HG03432 (cell line): ENCODE data around the gene KIF5C.

Experiments
- ATAC-seq: cut with Tn5 transposase; IDR thresholded peaks from one replicate; pipeline ENCODE4 v1.9.1; 2021; ENCODE audit warnings: mild to moderate bottlenecking, moderate library complexity; ENCODE audit not compliant: unreplicated experiment

KIF5C gene

DNA sequence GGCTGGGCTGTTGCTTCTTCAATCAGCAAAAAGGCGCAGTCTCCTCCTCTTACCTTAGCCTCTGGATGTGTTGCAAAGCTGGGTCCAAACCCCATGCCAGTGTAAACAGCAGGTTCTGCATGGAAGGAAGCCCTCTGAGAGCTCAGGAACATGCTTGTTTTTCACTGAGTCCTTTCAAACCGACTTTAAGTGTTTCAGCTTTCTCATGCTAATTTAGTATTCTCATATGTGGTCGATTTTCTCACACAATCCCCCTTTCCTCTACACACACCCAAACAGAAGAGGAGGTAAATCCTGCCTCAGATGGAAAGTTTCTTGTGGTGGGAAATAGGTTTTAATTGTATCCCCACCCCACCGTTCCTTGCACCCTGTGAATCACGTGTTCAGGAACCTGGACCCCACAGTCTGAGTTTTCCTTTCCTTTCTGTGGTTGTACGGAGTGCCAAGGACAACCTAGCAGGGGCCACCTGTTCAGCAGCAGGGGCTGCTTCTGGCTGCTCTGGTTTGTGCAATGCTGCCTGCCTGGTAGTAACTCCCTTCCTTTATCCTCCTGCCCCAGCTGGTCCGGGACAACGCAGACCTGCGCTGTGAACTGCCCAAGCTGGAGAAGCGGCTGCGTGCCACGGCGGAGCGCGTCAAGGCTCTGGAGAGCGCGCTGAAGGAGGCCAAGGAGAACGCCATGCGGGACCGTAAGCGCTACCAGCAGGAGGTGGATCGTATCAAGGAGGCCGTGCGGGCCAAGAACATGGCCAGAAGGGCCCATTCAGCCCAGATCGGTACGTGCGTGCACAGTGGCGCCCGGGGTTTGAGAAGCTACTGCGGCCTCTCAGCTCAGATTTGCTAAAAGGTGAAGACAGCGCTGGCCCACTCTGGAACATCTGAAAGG is 134.8 kb downstream of the KIF5C start:
- ATAC-seq = no peak

DNA sequence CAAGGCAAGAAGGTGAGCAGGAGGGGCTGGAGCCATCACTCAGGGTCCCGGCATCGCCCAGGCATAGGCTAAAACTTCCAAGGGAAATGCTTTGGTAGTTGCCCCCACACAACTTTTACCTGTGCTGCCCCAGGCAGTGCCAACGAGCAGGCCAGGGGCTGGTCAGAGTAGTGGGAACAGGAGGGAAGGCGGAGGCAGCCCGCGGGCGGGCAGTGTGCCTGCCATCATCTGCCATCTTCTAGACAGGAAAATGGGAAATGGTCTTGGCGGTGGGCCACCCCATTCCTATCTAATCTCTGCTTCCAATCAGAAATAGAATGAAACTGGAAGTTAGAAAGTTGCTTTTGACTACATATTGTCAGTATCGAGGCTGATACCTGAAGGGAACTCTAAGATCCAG is 137.5 kb downstream of the KIF5C start:
- ATAC-seq = no peak

DNA sequence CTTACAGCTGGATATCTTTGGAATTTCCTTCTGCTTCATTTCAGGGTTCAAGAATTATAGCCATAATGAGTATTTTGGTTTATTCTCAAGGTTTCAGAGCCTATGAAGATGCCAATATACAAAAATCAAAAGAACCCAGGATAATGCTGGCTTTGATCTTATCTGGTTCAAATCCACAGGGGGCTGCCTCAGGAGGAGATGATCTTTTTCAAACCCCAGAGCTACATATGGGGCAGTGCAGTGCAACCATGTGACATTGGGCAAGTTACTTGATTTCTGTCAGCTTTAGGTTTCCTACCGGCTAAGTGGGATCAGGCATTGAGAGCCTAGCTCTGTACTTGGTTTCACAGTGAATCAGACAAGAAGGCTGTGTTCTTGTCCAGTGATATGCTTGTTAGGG is 140.5 kb downstream of the KIF5C start:
- no peak for ATAC-seq

DNA sequence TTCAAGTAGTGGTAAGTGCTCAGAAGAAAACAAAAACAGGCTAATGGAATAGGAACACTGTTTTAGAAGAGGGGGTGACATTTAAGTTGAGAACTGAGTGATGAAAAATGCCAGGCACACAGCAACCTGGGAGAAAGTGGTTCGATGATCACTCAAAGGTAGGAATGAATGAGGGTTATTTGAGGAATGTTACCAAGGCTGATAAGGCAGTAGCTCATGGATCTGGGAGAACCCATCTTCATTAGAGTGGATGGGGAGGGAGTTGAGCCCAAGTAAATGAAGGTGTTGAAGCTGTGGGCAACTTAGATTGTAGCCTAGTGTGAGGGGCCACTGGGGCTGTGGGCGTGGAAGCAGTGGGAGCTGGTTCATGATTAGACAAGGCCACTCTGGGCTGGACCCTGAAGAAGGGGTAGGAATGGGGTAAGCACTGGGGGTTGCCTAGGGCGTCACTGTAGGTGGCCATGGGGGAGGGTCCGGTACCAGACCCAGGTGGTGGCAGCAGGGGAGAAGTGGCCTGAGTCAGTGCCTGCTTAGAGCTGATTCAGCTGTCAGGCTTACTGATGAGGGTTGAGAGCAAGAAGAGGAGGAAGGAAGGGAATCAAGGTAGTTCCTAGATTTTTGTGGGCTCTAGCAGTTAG is 141.0 kb downstream of the KIF5C start:
- no peak for ATAC-seq

DNA sequence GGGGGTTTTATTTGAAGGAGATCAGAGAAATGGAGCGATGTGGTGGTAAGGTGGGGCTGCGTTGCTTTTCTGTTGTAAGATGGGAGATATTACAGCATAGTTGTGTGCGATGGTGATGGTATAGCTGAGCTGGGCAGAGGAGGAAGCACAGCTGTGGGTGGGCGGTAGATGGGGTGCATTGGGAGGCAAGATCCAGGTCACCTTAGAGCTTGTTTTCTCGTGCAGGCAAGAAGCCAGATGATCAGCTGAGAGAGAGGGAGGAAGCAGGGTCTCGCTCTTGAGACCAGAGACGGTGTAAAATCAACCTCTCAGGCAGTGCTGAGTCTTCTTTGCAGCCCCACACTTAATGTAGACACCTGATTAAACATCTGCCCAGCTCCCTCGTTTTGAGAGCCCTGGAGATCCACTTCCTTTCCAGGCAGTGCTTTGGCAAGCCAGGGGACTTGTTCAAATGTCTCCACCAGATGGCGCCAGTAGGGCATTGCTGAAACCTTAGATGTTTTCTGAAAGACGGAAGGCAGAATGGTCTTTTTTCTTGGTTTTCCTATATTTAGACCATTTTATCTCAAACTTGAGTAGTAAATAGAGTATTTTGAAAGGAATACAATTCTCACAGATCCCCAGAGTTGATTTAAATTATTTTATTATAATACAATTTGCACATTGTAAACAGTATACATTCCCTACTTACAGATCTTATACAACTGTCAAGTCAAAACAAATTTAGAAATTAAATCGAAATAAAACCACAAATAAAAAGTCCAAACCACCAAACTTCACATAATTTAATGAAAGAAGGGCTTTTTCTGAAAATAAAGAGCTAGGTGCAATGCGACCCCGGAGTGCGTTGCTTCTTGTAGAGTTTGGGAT is 142.3 kb downstream of the KIF5C start:
- ATAC-seq = no peak

DNA sequence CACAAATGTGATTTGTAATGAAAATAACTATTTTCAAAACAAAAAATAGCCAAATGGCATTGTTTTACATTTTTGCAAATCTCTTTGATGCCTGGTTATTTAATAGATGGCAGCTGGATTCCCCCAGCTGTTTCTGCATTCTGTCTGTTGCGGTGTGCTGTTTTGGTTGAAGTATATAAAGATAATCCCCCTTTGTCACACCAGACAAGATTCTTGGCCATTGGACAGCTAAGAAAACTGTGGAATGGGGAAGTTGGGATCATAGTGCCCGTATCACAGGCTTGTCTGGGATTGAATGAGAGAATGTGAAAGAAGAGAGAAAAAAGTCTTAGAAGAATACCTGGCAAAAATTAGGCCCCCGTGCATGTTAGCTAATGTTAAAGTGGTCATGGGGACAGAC is 144.0 kb downstream of the KIF5C start:
- ATAC-seq = no peak

DNA sequence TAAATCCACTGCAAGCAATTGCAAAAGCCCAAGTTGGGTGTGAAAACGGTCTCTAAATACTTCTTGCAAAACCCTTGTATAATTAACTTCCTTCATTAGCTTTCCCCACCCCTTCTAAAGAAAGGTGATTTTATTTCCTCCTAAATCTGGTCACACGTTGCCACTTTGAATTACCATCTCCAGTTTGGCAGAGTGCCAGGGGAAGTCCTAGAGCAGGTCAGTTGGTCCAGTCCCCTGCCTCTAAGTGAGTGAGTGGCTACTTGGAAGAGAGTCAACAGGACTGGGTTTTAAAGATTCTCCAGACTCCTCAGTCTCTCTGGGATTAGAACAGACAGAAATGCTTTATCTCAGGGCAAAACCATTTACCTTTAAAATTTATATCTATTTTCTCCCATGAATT is 144.7 kb downstream of the KIF5C start:
- no peak for ATAC-seq

DNA sequence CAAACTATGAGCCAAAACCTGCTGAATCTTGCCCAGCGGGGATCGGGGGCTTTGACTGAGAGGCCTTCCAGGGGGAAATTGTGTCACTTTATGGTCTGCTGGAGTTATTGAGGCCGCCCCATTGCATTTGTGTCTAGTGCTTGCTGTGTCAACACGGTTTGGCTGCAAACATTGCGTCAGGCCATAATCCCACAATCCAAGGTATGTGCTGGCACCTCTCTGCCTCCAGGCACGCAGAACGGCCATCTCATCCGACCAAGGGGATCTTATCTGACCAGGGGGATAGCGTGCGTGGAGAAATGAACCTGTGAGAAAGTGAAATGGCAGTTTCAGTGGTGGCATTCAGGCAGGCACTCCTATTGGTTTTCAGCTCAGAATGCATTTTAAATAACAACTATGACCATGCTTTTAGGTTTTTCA is 145.4 kb downstream of the KIF5C start:
- peak; percentile 54 for ATAC-seq

DNA sequence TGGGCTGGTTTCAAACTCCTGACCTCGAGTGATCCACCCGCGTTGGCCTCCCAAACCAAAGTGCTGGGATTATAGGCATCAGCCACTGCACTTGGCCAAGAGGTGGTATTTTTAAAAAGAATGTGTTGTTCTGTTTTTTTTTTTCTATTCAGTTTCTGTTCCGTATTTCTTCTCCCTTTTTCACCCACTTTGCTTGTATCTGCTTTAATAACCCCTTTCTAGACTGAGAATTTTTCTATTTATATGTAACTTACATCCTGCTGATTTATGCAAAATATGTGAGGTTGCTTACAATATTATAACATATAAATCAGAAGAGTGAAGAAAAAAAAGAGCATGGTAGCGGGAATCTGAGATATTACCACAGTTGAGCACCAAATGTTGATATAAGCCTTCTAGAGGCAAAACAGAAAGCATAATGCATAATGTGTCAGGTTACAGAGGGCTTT is 146.3 kb downstream of the KIF5C start:
- ATAC-seq = peak; percentile 67

DNA sequence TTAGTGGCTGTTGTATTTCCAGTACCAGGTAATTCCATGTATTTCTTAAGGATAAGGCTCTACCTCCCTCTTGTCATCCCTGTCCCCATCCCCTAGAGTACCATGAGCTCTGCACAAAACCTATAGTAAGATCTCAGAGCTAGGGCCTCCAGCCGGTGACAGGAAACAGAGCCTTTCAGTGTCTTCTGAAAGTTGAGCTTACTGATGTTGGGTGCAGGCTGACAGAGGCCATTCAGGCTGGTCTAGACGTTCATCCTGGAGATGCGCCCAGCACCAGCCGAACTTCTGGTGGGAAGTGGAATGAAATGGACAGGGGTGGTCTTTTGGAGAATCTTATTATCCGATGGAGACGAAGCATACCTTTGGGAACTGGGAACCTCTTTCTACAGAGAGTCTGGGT is 146.7 kb downstream of the KIF5C start:
- ATAC-seq = peak; percentile 57

DNA sequence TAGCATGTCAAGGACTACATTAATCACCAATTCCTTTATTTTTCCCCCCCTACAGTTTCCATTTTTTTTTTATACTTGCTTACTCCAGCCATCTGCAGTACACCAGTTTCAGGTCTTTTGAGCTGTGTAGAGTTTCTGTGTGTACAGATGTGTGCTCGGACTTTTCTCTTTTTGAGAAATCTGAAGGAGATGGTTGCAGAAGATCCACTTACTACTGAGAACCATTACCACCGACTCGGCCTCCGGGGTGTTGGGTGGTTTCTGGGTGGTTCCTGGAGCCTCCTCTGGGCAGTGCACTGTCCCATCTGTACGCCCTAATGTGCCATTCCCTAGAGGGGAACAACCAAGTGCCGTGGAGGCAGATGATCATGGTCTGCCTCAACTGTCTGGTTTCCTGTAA is 148.1 kb downstream of the KIF5C start:
- no peak for ATAC-seq

DNA sequence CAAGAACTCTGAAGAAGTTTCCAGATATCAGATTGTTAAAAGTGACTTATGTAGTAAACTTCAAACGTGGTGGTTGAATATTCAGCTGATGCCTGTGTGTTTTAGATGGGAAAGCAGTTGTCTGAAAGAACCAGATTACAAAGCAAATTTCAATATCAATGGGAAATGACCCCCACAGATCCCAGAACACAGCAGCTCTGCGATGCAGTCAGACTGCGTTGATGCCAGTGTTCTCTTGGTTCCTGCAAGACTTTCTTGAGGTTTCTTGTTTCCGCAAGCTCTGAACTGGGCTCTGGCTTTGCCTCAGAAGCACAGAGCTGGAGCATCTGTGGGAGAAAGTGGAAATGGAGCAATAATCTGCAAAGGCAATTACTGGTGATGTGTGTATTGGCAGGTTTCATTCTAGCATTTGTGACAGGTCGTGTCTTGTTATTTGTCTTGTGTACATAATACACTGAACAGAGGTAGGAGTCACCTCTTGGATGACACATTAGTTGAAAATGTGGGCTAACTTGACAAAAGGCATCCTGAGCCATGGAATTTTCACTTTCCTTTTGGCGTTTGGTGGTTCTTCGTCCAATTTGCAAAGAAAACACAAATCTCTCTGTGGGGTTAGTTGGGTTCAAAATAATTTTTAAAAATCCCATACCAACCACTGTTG is 152.7 kb downstream of the KIF5C start:
- no peak for ATAC-seq

DNA sequence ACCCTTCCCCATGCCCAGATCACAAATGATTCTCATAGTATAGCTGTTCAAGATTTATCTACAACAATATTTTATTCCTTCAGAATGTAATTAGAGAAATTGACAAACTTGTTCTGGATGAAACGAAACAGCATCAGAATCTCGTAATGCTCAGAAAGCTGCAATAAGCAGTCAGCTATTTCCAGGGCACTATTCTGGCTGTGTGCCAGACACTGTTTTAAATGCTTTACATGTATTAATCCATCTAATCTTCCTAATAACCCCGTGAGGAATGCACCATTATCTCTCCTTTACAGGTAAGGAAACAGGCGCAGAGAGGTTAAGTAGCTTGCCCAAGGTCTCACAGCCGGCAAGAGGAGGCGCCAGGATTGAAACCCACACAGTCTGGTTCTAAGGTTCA is 153.3 kb downstream of the KIF5C start:
- no peak for ATAC-seq

DNA sequence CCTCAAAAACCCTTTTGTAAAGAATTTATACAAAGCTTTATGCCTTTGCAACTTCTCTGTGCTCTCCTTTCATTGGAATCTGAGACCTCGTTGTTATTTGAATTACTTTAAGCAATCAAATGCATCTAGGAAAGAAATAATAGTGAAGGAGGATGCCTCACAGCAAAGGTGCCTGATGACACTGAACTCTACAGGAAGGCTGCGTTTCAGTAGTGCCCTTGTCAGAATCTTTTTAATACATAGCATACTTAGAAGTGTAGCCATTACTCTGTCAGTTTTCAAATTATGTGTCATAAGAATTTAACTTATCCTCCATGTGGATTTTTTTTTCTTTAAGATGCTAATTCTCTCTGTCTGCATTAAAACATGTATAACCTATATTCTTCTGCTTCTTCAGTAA is 153.9 kb downstream of the KIF5C start:
- no peak for ATAC-seq

DNA sequence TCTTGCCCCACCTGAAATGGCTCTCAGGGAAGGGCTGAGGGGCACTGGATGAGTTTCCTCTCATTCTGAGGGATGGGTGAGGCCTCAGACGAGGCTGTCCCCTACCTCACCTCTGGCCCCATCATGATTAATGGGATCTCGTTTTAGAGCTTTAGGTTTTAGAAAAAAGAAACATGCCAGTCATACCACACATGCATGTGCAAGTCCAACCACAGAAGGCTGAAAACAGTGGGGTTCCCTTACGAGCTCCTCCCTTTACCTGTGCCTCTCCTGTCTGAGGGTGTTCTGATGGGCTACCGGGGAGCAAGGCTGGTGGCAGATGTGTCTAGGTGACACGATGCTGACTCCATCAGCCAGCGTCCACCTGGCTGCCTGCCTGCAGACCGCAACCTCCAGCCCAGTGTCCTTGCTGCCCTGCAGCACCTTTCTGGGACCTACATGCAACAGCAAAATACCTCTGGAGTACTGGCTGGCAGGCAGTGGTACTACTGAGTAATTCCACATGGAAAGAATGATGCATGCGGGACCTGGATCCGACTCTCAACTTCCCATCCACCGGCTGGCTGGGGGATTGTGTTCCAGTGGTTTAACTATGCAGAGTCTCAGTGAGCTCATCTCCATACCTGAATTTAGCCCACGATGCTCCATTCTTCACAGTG is 154.4 kb downstream of the KIF5C start:
- ATAC-seq = no peak

DNA sequence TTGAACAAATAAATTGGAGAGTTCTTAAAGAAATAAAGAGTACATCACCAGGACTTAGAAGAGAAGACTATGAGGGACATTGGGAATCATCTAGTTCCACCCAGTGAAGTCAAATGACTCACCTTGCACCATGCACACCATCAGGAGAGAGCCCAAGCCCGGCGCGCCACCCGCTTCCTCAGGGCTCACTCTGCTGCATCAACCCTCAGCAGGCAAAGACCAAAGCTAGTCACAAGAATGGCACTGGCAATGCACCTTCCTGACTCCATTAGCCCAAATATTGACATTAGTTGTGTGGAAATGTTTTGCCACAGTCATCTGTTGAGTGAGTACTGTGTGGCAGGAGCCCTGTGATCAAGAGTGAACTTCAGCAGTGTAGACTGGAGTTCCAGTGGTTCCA is 156.4 kb downstream of the KIF5C start:
- no peak for ATAC-seq

DNA sequence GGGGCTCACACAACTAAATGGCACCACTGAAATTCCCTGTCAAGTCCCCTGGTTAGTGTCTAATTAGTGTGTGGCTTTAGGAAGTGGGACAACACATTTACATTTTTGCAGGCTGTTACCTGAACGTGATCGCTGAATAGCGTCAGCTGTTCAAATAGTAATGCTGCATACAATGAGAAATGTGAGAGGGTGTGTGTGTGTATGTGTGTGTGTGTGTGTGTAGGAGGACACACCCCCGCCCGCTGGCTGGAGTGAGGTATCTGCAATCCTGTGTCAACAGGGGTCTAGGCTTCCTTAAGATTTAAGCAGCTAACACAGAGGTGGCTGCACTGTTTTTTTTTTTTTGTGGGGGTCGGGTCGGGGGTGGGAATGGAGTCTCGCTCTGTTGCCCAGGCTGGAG is 158.7 kb downstream of the KIF5C start:
- no peak for ATAC-seq

DNA sequence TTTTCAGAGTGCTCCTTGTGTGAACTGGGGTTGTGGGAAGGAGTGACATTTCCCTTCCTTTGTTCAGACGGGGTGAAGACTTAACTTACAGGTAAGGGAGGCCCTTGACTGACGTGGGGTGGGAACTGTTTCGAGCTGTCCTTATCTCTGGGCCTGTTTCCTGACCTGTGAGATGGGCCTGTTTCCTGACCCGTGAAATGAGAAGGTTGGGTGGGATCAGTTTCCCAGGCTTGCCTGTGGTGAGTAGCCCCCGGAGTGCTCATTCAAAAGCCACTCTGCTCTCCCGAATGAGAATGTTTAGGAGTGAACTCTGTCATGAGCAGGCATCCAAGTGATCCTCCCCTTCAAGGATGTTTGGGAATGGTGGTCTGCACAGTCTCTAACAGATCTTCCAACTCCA is 159.4 kb downstream of the KIF5C start:
- no peak for ATAC-seq

DNA sequence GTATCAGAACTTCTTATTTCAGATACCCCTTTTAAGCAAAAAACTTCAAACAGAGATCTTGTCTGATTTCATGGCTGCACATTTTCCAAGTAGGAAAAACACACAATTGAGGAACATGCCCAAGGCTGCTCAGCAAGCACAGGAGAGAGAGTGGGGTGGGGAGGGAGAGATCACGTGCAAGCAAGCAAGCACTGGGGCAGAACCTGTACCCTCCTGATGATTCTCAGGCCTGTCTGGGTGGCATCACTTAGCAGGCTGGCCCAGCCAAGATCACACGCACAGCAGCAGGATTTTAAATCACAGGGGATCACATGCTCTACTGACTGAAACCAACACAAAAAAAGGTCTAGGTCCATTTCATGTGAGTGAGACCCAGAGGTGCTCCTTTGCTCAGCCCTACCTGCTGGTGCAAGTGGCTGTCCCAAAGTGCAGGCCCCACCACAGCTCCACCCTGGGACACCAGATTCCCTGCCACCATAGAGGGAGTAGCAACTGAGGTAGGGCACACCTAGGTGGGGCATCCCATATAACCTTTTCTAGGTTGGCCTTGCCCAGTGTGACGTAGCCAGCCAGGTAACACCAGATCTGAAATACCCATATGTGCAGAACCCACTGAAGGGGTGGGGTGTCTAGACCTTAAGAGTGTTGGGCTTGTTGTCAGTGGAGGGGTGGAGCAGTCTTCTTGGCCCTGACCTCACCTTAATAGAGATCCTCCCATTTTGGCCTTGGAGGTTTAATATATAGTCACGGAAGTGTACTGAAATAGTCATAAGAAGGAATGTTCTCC is 161.7 kb downstream of the KIF5C start:
- no peak for ATAC-seq

DNA sequence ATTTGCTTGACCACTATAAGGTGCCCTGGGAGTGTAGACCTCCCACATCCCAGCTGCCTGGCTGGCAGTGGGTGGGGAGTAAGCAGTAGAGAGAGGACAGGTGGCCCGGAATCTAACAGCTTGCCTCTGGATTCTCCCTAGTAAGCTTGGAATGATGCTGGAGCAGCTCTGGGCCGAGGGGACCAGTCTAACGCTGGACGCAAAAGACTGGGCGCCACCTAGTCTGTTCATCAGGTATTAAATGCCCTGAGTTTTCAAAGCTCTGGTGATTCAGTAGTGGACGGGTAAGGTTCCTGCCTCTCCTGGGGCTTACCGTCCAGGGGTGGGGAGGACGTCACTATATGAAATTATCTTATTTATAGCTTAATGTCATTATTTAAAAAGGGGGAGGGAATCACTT is 162.8 kb downstream of the KIF5C start:
- ATAC-seq = no peak
